IPS DF 4.7 (cell line): ENCODE results near the gene LARP1B.
"Not testable (repeated sequence)": the region's sequence is repeated elsewhere in the genome, so short reads cannot be mapped to it uniquely, and the experiment has no call there.

ENCODE experiments used
- DNase-seq: peaks from one replicate; pipeline ENCODE4 v3.0.0-alpha.2; 2013; ENCODE audit warnings: low spot score; ENCODE audit errors: extremely low read depth

The LARP1B gene

GRCh38 chr4:128135391-128135790 is 74.3 kb downstream of the LARP1B start:
- DNase-seq = no peak

GRCh38 chr4:128141866-128142265 is 80.8 kb downstream of the LARP1B start:
- DNase-seq = no peak

GRCh38 chr4:128145727-128146126 is 84.6 kb downstream of the LARP1B start:
- no peak for DNase-seq

DNA sequence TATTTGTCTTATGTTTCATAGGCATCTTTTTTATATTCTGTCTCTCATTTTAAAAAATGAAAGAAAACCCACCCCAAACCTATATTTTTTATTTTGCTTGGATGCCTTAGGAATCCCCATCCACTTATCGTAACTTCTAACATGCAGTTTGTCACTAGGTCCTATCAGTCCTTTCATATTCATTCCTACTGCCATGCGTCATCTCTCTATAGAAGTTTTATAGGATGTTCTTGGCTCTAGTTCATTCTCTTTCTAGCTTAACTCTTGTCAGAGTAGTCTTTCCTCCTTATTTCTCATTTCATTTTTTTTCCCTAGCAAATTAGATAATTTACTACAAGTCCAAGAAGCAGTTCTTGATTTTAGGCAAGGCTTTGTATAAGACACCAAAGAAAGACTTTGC is 92.7 kb downstream of the LARP1B start:
- DNase-seq = no peak

GRCh38 chr4:128155231-128155855 is 94.2 kb downstream of the LARP1B start:
- DNase-seq = no peak

DNA sequence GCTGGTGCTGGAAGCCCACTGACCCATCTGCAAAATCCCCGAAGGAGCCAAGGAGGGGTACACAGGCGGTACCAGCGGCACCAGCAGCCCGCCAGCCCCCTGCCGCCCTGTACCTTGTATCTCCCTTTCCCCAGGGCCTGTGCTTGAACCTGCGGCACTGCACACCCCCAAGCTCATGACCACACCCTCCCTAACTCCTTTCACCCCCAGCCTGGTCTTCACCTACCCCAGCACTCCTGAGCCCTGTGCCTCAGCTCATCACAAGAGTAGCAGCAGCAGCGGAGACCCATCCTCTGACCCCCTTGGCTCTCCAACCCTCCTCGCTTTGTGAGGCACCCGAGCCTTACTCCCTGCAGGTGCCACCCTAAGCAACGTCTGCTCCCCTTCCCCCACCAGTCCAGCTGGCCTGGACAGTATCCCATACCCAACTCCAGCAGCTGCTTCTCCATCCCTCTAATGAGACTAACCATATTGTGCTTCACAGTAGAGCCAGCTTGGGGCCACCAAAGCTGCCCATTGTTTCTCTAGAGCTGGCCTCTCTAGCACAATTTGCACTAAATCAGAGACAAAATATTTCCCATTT is 94.9 kb downstream of the LARP1B start:
- DNase-seq = no peak

DNA sequence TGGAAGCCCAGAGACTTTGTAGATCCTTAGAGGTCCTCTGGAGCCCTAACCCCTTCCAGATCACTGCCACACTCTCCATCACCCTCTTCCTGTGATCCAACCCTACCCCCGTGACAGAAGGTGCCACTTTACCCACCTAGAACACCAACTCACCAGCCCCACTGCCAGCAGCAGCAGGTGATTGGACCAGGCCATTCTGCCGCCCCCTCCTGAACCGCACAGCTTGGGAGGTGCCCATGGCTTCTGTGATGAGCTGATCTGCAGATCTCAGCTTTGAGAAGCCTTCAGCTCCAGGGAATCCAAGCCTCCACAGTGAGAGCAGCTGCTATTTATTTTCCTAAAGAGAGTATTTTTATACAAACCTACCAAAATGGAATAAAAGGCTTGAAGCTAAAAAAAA is 95.4 kb downstream of the LARP1B start:
- DNase-seq = not testable (repeated sequence)

GRCh38 chr4:128158894-128159293 is 97.8 kb downstream of the LARP1B start:
- DNase-seq = no peak

GRCh38 chr4:128159967-128160366 is 98.9 kb downstream of the LARP1B start:
- no peak for DNase-seq

- no peak for DNase-seq
These were observed 100.0 kb downstream of the LARP1B start for GRCh38 chr4:128161138-128161537.

DNA sequence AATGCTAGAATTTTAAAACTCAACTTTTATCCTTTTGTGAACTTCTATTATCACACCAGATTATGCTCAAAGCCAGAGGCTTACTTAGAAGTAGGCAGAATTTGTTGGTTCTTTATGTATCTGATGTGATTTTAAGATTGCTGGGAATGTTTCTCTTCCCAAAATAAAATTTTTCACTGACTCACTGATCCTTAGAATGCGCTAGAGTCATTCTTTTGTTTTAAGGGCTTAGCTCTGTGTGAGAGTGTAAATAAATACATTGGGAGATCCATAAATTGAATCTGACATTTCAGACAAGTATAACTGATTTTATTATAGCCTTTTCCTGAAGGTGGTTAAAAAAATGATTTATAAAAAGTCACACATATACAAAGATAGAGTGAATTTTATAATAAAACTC is 101.3 kb downstream of the LARP1B start:
- DNase-seq = no peak

GRCh38 chr4:128163177-128164117 is 102.3 kb downstream of the LARP1B start:
- no peak for DNase-seq

- DNase-seq = no peak
These were observed 105.9 kb downstream of the LARP1B start for GRCh38 chr4:128166982-128167381.

DNA sequence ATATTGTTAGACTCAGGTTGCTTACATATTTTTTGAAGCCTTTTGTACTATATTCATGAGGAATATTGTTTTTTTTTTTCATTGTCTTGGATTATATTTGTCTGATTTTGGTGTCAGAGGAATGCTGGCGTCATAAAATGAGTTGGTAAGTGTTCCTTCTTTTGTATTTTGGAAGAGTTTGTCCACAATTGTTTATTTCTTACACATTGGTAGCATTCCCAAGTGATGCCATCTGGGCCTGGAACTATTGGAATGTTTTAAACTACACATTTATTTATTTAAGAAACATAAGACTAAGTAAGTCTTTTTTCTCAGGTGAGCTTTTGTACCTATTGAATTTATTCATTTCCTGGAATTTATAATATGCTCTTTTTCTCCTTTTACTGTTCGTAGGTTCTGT is 107.6 kb downstream of the LARP1B start:
- no peak for DNase-seq

GRCh38 chr4:128169245-128169644 is 108.1 kb downstream of the LARP1B start:
- no peak for DNase-seq

DNA sequence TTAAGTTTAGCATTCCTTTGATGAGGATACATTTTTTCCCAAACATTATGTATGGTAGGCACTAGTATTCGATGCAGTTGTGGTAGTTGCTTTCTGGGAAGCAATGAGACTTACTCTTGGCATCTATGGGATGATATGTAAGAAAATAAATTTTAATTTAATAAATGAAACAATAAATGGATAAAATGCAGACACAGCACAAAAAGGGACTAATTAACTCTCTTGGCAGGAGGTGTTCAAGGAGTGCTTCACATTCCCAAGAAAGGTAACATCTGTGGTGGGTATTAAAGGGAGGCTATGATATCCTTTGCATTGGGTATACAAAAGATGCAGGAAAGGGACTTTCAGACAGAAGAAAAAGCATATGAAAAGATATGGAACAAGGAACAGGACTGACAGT is 115.5 kb downstream of the LARP1B start:
- DNase-seq = no peak

DNA sequence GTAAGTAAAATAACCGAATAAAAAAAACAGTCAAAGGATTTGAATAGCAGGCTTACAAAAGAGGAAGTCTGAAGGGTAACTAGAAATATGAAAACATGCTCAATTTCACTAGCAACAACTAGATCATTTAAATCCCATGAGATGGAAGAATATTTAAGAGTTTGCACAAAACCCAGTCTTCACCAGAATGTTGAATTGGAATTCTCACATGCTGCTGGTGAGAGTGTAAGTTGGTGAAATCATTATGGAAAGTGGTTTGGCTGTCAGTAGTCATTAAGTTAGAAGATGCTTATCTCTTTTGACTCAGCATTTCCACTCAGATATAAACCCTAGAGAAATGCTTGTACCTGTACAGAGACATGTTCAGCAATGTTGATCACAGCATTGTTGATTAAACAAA is 116.4 kb downstream of the LARP1B start:
- DNase-seq = no peak

- no peak for DNase-seq
These were observed 125.5 kb downstream of the LARP1B start for GRCh38 chr4:128186623-128187022.

GRCh38 chr4:128191115-128191781 is 130.1 kb downstream of the LARP1B start:
- DNase-seq = peak; percentile 41

GRCh38 chr4:128220286-128221235 is 159.4 kb downstream of the LARP1B start:
- DNase-seq = no peak

- no peak for DNase-seq
These were observed 160.5 kb downstream of the LARP1B start for GRCh38 chr4:128221586-128221985.
